Kidney (tissue), 14 donors: ENCODE data around the gene PNPLA7. TPM values are rescaled to one million over a fixed set of nuclear protein-coding genes. Genes with fewer than 3 reads are reported as not detected.
A peak's percentile ranks its signal among the peaks of the same experiment; 100 is the strongest.

ENCODE experiments used
- DNase-seq, 5 donors: peaks; one replicate each; pipeline ENCODE4 v3.0.0-alpha.2; 2013 to 2020
- FAIRE-seq: peaks from 2 replicates; lab custom pipeline; 2012; peaks lifted over from hg19 to GRCh38; lab: Jason Lieb, UNC
- H3K27ac ChIP-seq, 2 donors: one replicate each; pipeline ENCODE4 v1.7.0; 2013; ENCODE audit warnings: low read depth in 2 of 2, low read length in 2 of 2, inconsistent platforms in 1 of 2
- H3K27me3 ChIP-seq: one replicate; pipeline ENCODE4 v1.7.1; 2013; ENCODE audit warnings: low read length, inconsistent platforms; ENCODE audit not compliant: control insufficient read depth, insufficient read depth
- H3K36me3 ChIP-seq, 3 donors: one replicate each; pipeline versions ENCODE4 v1.7.0 to v1.7.1; 2013; ENCODE audit warnings: low read length in 3 of 3, control low read depth in 1 of 3, inconsistent platforms in 1 of 3; ENCODE audit not compliant: insufficient read depth in 3 of 3, control insufficient read depth in 2 of 3
- H3K4me1 ChIP-seq, 3 donors: one replicate each; pipeline versions ENCODE4 v1.7.0 to v1.7.1; 2013; ENCODE audit warnings: low read length in 3 of 3, inconsistent platforms in 1 of 3, low read depth in 1 of 3; ENCODE audit not compliant: control insufficient read depth in 2 of 3, insufficient read depth in 2 of 3
- H3K4me3 ChIP-seq, 3 donors: one replicate each; pipeline versions ENCODE4 v1.7.0 to v1.8.1; 2013; ENCODE audit warnings: low read length in 3 of 3, control low read depth in 1 of 3, inconsistent platforms in 1 of 3
- H3K9ac ChIP-seq, 3 donors: one replicate each; pipeline versions ENCODE4 v1.7.0 to v1.7.1; 2013; ENCODE audit warnings: low read length in 3 of 3, control low read depth in 1 of 3, inconsistent platforms in 1 of 3
- H3K9me3 ChIP-seq, 3 donors: one replicate each; pipeline versions ENCODE4 v1.7.0 to v1.7.1; 2013; ENCODE audit warnings: low read length in 3 of 3, control low read depth in 1 of 3, inconsistent platforms in 1 of 3; ENCODE audit not compliant: control insufficient read depth in 2 of 3, insufficient read depth in 1 of 3
- CTCF ChIP-seq: IDR thresholded peaks from 3 replicates; pipeline ENCODE4 v1.5.1; 2012; ENCODE audit warnings: mild to moderate bottlenecking, moderate library complexity, borderline replicate concordance; ENCODE audit not compliant: insufficient read depth; ENCODE audit errors: extremely low read depth
- intact Hi-C: fragments of 100-400 bp; cut with DNase I; formaldehyde crosslinking; loops from one replicate; pipeline ENCODE4 v1.11.1; 2022
- polyA plus RNA-seq: library from polyadenylated mRNA; stranded (reverse); fragments of 350-450 nt; fragmentation: Illumina TruSeq; extraction: RNeasy Lipid Tissue Mini Kit (QIAGEN cat#74804); gene quantifications from one replicate; pipeline ENCODE4 v1.2.3, GENCODE V29; 2014; ENCODE audit warnings: low read depth, low replicate concordance; ENCODE audit not compliant: insufficient read depth
- total RNA-seq: library from RNA; stranded (reverse); fragmentation: NEBNext Ultra II Directional; extraction: Animal tissue kit (Norgen Biotek cat#: 25700); gene quantifications from one replicate; pipeline ENCODE4 v1.2.1, GENCODE V29; 2021
- donor health status: control.
- donor health status: control.
- donor health status: control.
- donor health status: control.
- donor health status: control.
- donor health status: DM: yes; HTN: yes; CAD: no.
- donor health status: Normal renal cell carcinoma (clear cell type).

The PNPLA7 gene
- total and polyA plus RNA-seq, 2 donors from 2014 or later = 2.1 to 9.6 TPM

- Histone ChIP-seq H3K9ac (no peak overlapping the region), H3K27ac (no peak overlapping the region), H3K27me3 (no peaks in the 10 kb centered on the region), H3K4me3 (no peak overlapping the region), H3K36me3 (no peaks in the 10 kb centered on the region), H3K4me1 (no peaks in the 10 kb centered on the region), H3K9me3 (no peaks in the 10 kb centered on the region)
- FAIRE-seq = no peak
- intact Hi-C loops = no loop called here
- DNase-seq = peak in 1 of 5 donors; percentile 54
- no peak for TF ChIP-seq CTCF
Measured at GRCh38 chr9:137482094-137482781, 68.0 kb downstream of the PNPLA7 start.

GRCh38 chr9:137480686-137481683, 69.2 kb downstream of the PNPLA7 start:
- no peak for TF ChIP-seq CTCF
- Histone ChIP-seq H3K9me3 (peaks cover 0 to 2% (median 2%) of the 10 kb centered on the region in 3 donors), H3K4me1 (no peaks in the 10 kb centered on the region), H3K9ac (no peak overlapping the region), H3K36me3 (no peaks in the 10 kb centered on the region), H3K27me3 (no peaks in the 10 kb centered on the region), H3K4me3 (no peak overlapping the region), H3K27ac (no peak overlapping the region)
- FAIRE-seq = no peak
- intact Hi-C loops = no loop called here
- DNase-seq = peak in 1 of 5 donors; percentile 68

- no peaks in the 10 kb centered on the region for H3K27me3 ChIP-seq
- intact Hi-C loops = no loop called here
- H3K4me3 ChIP-seq = no peak overlapping the region
- DNase-seq = peak in 1 of 5 donors; percentile 67
- no peak overlapping the region for H3K27ac ChIP-seq
- H3K9me3 ChIP-seq = peaks cover 0 to 8% (median 5%) of the 10 kb centered on the region in 3 donors
- H3K9ac ChIP-seq = no peak overlapping the region
- no peak for FAIRE-seq
- no peaks in the 10 kb centered on the region for H3K36me3 ChIP-seq
- TF ChIP-seq CTCF = no peak
- H3K4me1 ChIP-seq = no peaks in the 10 kb centered on the region
Measured at GRCh38 chr9:137479892-137480685, 70.1 kb downstream of the PNPLA7 start.
